Brain microvascular endothelial cell (primary cell): ENCODE measurements around the gene PCDHB13.

ENCODE experiments used
- DNase-seq: peaks from one replicate; pipeline ENCODE4 v3.0.0-alpha.2; 2020
- H3K27ac ChIP-seq: fragments of 250-450 bp; sonication (Bioruptor Pico); 2 replicates; pipeline ENCODE4 v1.5.1; 2020; ENCODE audit warnings: mild to moderate bottlenecking, moderate library complexity
- H3K27me3 ChIP-seq: fragments of 250-450 bp; sonication (Bioruptor Pico); replicated peaks from 2 replicates; pipeline ENCODE4 v1.5.1; 2020; ENCODE audit warnings: mild to moderate bottlenecking
- H3K36me3 ChIP-seq: fragments of 250-450 bp; sonication (Bioruptor Pico); replicated peaks from 2 replicates; pipeline ENCODE4 v1.5.1; 2020; ENCODE audit warnings: mild to moderate bottlenecking
- H3K4me3 ChIP-seq: 2 replicates; pipeline ENCODE4 v1.5.1; 2011; ENCODE audit warnings: low read depth, mild to moderate bottlenecking, control low read depth, low read length, moderate library complexity
- in situ Hi-C: cut with HindIII; loops from 2 replicates; pipeline ENCODE4 v1.10.0; 2017; ENCODE audit warnings: low sequenced_read_pairs, low pct_ligation_motif_present
- TF ChIP-seq, protein P1 (sequence below): IDR thresholded peaks from 2 replicates; pipeline ENCODE4 v1.5.1; 2011; ENCODE audit warnings: low read depth, mild to moderate bottlenecking, moderate library complexity, low read length, control low read depth, inconsistent platforms; ENCODE audit errors: missing control alignments

Gene PCDHB13

DNA sequence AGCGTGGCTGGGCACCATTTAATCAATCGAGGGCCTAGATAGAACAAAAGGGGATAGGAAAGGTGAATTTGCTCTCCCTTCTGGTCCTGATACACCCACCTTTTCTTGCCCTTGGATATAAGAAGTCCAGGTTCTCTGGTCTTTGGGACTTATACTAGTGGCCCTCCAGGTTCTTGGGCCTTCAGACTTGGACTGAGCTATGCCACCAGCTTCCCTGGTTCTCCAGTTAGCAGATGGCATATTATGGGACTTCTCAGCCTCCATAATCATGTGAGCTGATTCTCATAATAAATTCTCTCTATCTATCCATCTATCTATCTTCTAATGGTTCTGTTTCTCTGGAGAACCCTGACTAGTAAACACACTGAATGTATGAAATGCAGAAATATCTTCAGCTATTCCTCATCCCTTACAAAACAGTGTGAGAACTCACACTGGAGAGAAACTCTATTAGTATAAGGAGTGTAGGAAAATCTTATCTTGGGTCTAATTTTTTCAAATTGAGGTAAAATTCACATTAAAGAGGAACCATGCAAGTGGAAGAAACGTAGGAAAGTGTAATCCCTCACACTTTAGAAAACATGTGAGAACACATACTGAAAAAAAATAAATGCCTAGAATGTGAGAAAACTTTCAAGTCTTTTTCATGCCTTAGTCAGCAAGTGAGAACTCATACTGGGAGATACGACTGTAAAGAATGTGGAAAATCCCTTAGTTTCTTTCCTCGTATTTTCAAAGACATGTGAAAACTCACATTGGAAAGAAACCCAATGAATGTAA, 46.9 kb downstream of the PCDHB13 start:
- Histone ChIP-seq H3K27me3 (no peaks in the 10 kb centered on the region), H3K36me3 (no peaks in the 10 kb centered on the region), H3K4me3 (no peak overlapping the region), H3K27ac (no peak overlapping the region)
- DNase-seq, result no peak
- in situ Hi-C loops, result no loop called here
- TF ChIP-seq, protein P1, sequence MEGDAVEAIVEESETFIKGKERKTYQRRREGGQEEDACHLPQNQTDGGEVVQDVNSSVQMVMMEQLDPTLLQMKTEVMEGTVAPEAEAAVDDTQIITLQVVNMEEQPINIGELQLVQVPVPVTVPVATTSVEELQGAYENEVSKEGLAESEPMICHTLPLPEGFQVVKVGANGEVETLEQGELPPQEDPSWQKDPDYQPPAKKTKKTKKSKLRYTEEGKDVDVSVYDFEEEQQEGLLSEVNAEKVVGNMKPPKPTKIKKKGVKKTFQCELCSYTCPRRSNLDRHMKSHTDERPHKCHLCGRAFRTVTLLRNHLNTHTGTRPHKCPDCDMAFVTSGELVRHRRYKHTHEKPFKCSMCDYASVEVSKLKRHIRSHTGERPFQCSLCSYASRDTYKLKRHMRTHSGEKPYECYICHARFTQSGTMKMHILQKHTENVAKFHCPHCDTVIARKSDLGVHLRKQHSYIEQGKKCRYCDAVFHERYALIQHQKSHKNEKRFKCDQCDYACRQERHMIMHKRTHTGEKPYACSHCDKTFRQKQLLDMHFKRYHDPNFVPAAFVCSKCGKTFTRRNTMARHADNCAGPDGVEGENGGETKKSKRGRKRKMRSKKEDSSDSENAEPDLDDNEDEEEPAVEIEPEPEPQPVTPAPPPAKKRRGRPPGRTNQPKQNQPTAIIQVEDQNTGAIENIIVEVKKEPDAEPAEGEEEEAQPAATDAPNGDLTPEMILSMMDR, result no peak

DNA sequence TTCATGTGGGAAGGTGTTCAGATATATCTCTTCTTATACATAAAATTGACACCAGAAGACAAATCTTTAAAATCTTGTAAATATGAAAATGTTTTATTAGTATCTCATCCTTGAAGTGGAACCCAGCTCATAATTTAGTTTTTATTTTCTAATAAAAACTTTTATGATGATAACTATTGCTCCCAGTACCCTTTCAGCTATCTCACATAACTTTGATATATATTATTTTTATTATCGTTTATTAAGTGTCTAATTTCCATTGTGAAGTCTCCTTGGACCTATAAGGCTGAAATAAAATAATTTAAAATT, 47.5 kb downstream of the PCDHB13 start:
- Histone ChIP-seq H3K4me3 (no peak overlapping the region), H3K27me3 (no peaks in the 10 kb centered on the region), H3K36me3 (no peaks in the 10 kb centered on the region), H3K27ac (no peak overlapping the region)
- TF ChIP-seq, protein P1, result no peak
- in situ Hi-C loops, result no loop called here
- DNase-seq, result no peak
